Fibroblast of villous mesenchyme (primary cell): ENCODE data around the gene FCRL5. TPM values are rescaled to one million over a fixed set of nuclear protein-coding genes. Genes with fewer than 3 reads are reported as not detected.

Experiments used
- DNase-seq: peaks from one replicate; pipeline ENCODE4 v3.0.0-alpha.2; 2010; ENCODE audit warnings: low read depth
- H3K4me3 ChIP-seq: 2 replicates; pipeline ENCODE4 v1.5.1; 2011; ENCODE audit warnings: low read depth, mild to moderate bottlenecking, low read length
- CTCF ChIP-seq: IDR thresholded peaks from 2 replicates; pipeline ENCODE4 v1.5.1; 2012; ENCODE audit warnings: low read depth, mild to moderate bottlenecking, low read length; ENCODE audit not compliant: insufficient read depth
- total RNA-seq: library from RNA; depleted of rRNA; stranded (reverse); fragments of >200 nt; gene quantifications from 2 replicates; pipeline ENCODE4 v1.2.3, GENCODE V29; 2012

Gene FCRL5
- total RNA-seq, 1 donor = not detected

- H3K4me3 ChIP-seq = no peak overlapping the region
- DNase-seq = no peak
- TF ChIP-seq CTCF = no peak
Measured at GRCh38 chr1:157484573-157484972, 67.7 kb downstream of the FCRL5 start.

- no peak for DNase-seq
- no peak for TF ChIP-seq CTCF
- no peak overlapping the region for H3K4me3 ChIP-seq
Measured at GRCh38 chr1:157483635-157484034, 68.7 kb downstream of the FCRL5 start.

- H3K4me3 ChIP-seq = no peak overlapping the region
- DNase-seq = no peak
- TF ChIP-seq CTCF = no peak
Measured at GRCh38 chr1:157482717-157483116, 69.6 kb downstream of the FCRL5 start.

GRCh38 chr1:157482174-157482573, 70.1 kb downstream of the FCRL5 start:
- TF ChIP-seq CTCF = no peak
- H3K4me3 ChIP-seq = no peak overlapping the region
- DNase-seq = no peak

GRCh38 chr1:157478030-157478429, 74.3 kb downstream of the FCRL5 start:
- DNase-seq = no peak
- no peak for TF ChIP-seq CTCF
- H3K4me3 ChIP-seq = no peak overlapping the region

- no peak overlapping the region for H3K4me3 ChIP-seq
- no peak for DNase-seq
- TF ChIP-seq CTCF = no peak
Measured at GRCh38 chr1:157477419-157477818, 74.9 kb downstream of the FCRL5 start.

GRCh38 chr1:157472959-157473358, 79.4 kb downstream of the FCRL5 start:
- no peak for DNase-seq
- no peak for TF ChIP-seq CTCF
- no peak overlapping the region for H3K4me3 ChIP-seq
